HCT116 (cell line): Measurements from ENCODE around the gene LTC4S. TPM values are rescaled to one million over a fixed set of nuclear protein-coding genes. Genes with fewer than 3 reads are reported as not detected.

Source experiments
- ATAC-seq: fragments of 200-7000 bp; cut with Tn5 transposase; 2 replicates; pipeline ENCODE4 v1.9.1; 2020; ENCODE audit warnings: mild to moderate bottlenecking, moderate library complexity
- BruUV-seq: library from RNA; stranded (reverse); fragments of 400-500 nt; replicated peaks from 2 replicates; lab custom pipeline; 2021; lab: Mats Ljungman, UMichigan
- CTCF ChIA-PET: fragments of 300-600 bp; sonication (Branson Sonifier 250); formaldehyde crosslinking; loops from one replicate; lab custom pipeline; 2021; ENCODE audit warnings: antibody characterized with exemption; lab: Charles Lee
- POLR2A ChIA-PET: fragments of 300-600, 350-600 bp; sonication (Branson Sonifier 250); formaldehyde crosslinking; loops from one replicate; lab custom pipeline; 2021; ENCODE audit warnings: antibody characterized with exemption; lab: Charles Lee
- RAD21 ChIA-PET, 2 experiments: fragments of 300-600 bp; sonication (Branson Sonifier 250); formaldehyde crosslinking; loops; one replicate each; lab custom pipeline; 2023; ENCODE audit warnings: low total read pairs in 2 of 2; ENCODE audit not compliant: uncharacterized antibody in 2 of 2, unreplicated experiment in 2 of 2, low non-redundant PET in 1 of 2; lab: Charles Lee
- DNase-seq: peaks from one replicate; pipeline ENCODE4 v3.0.0-alpha.2; 2010; ENCODE audit warnings: low read depth, low spot score
- H2AFZ ChIP-seq: fragments of 200-600 bp; shearing (Covaris generic), sonication (generic); 2 replicates; pipeline ENCODE4 v1.6.1; 2017; ENCODE audit warnings: low read depth, mixed run types, mixed read lengths, antibody characterized with exemption, low read length; ENCODE audit not compliant: poor library complexity, severe bottlenecking
- H3K27ac ChIP-seq: 2 replicates; pipeline ENCODE4 v1.5.1; 2012; ENCODE audit warnings: low read depth, low read length
- H3K27me3 ChIP-seq: fragments of 200-600 bp; sonication (generic); 2 replicates; pipeline ENCODE4 v1.6.1; 2016; ENCODE audit warnings: mixed run types, low read length, mixed read lengths; ENCODE audit not compliant: insufficient read depth
- H3K36me3 ChIP-seq, 2 experiments: fragments of 200-500 bp in 1 of 2; fragments of 200-600 bp in 1 of 2; sonication (Bioruptor generic) in 1 of 2; sonication (generic) in 1 of 2; 2 replicates each; pipeline versions ENCODE4 v1.5.1 to v1.6.1; 2014 to 2016; ENCODE audit warnings: low read length in 2 of 2, inconsistent platforms in 1 of 2, mixed read lengths in 1 of 2, mixed run types in 1 of 2; ENCODE audit not compliant: insufficient read depth in 2 of 2, control insufficient read depth in 1 of 2
- H3K4me1 ChIP-seq, 2 experiments: fragments of 200-600 bp in 1 of 2; sonication (generic) in 1 of 2; 2 replicates each; pipeline versions ENCODE4 v1.5.1 to v1.6.1; 2012 to 2017; ENCODE audit warnings: low read length in 2 of 2, inconsistent platforms in 1 of 2, mild to moderate bottlenecking in 1 of 2, mixed read lengths in 1 of 2, mixed run types in 1 of 2, moderate library complexity in 1 of 2; ENCODE audit not compliant: insufficient read depth in 2 of 2, control insufficient read depth in 1 of 2
- H3K4me2 ChIP-seq: fragments of 200-600 bp; sonication (generic); 2 replicates; pipeline ENCODE4 v1.6.1; 2017; ENCODE audit warnings: mixed run types, low read length, mixed read lengths
- H3K4me3 ChIP-seq, 2 experiments: fragments of 200-600 bp in 1 of 2; sonication (generic) in 1 of 2; replicated peaks in 1 of 2; 2 replicates each; pipeline ENCODE4 v1.5.1; 2011 to 2016; ENCODE audit warnings: low read length in 2 of 2, control low read depth in 1 of 2, low read depth in 1 of 2, mild to moderate bottlenecking in 1 of 2, mixed read lengths in 1 of 2, mixed run types in 1 of 2
- H3K79me2 ChIP-seq: fragments of 200-600 bp; sonication (generic); 2 replicates; pipeline ENCODE4 v1.6.1; 2017; ENCODE audit warnings: mild to moderate bottlenecking, mixed run types, low read length, moderate library complexity, mixed read lengths; ENCODE audit not compliant: insufficient read depth
- H3K9ac ChIP-seq: fragments of 200-600 bp; sonication (generic); 2 replicates; pipeline ENCODE4 v1.6.1; 2016; ENCODE audit warnings: low read length, mixed read lengths
- H3K9me2 ChIP-seq: fragments of 200-600 bp; sonication (generic), shearing (Covaris generic); 2 replicates; pipeline ENCODE4 v1.6.1; 2017; ENCODE audit warnings: mixed run types, mild to moderate bottlenecking, moderate library complexity; ENCODE audit not compliant: insufficient read depth
- H3K9me3 ChIP-seq, 2 experiments: fragments of 200-500 bp in 1 of 2; fragments of 200-600 bp in 1 of 2; sonication (Bioruptor generic) in 1 of 2; sonication (generic) in 1 of 2; 2 replicates each; pipeline ENCODE4 v1.6.1; 2014 to 2017; ENCODE audit warnings: low read length in 2 of 2, mixed read lengths in 2 of 2, inconsistent platforms in 1 of 2, low read depth in 1 of 2, mild to moderate bottlenecking in 1 of 2, mixed run types in 1 of 2, moderate library complexity in 1 of 2; ENCODE audit not compliant: control insufficient read depth in 1 of 2, insufficient read depth in 1 of 2
- H4K20me1 ChIP-seq: fragments of 200-600 bp; sonication (generic), shearing (Covaris generic); 2 replicates; pipeline ENCODE4 v1.6.1; 2017; ENCODE audit warnings: mixed run types, mild to moderate bottlenecking, moderate library complexity; ENCODE audit not compliant: insufficient read depth
- ATF3 ChIP-seq: IDR thresholded peaks from 2 replicates; pipeline ENCODE4 v1.6.1; 2012
- CBX3 ChIP-seq: IDR thresholded peaks from 2 replicates; pipeline ENCODE4 v1.6.1; 2012; ENCODE audit warnings: low read depth
- CEBPB ChIP-seq: IDR thresholded peaks from 2 replicates; pipeline ENCODE4 v1.6.1; 2012; ENCODE audit warnings: low read depth
- EGR1 ChIP-seq: IDR thresholded peaks from 2 replicates; pipeline ENCODE4 v1.6.1; 2012; ENCODE audit warnings: low read depth
- ELF1 ChIP-seq: IDR thresholded peaks from 2 replicates; pipeline ENCODE4 v1.6.1; 2012; ENCODE audit warnings: low read depth, borderline replicate concordance
- EZH2 ChIP-seq: fragments of 200-600 bp; sonication (generic); IDR thresholded peaks from 2 replicates; pipeline ENCODE4 v1.6.1; 2017; ENCODE audit warnings: antibody characterized with exemption, mixed run types
- EZH2phosphoT487 ChIP-seq: fragments of 200-600 bp; IDR thresholded peaks from 2 replicates; pipeline ENCODE4 v1.6.1; 2018; ENCODE audit warnings: antibody characterized with exemption, borderline replicate concordance
- JUND ChIP-seq: IDR thresholded peaks from 2 replicates; pipeline ENCODE4 v1.6.1; 2012
- POLR2A ChIP-seq: IDR thresholded peaks from 2 replicates; pipeline ENCODE4 v1.7.0; 2011; ENCODE audit warnings: borderline replicate concordance; ENCODE audit not compliant: insufficient read depth, insufficient read length; ENCODE audit errors: extremely low read depth
- SIN3A ChIP-seq: IDR thresholded peaks from 2 replicates; pipeline ENCODE4 v1.6.1; 2012; ENCODE audit warnings: low read depth
- SP1 ChIP-seq: IDR thresholded peaks from 2 replicates; pipeline ENCODE4 v1.6.1; 2012; ENCODE audit warnings: low read depth
- SRF ChIP-seq: IDR thresholded peaks from 2 replicates; pipeline ENCODE4 v1.6.1; 2012; ENCODE audit warnings: low read depth
- YY1 ChIP-seq: IDR thresholded peaks from 2 replicates; pipeline ENCODE4 v1.6.1; 2011; ENCODE audit warnings: low read length, low read depth, moderate library complexity, mild to moderate bottlenecking; ENCODE audit not compliant: insufficient replicate concordance; ENCODE audit errors: extremely low read depth
- ZBTB33 ChIP-seq: IDR thresholded peaks from 2 replicates; pipeline ENCODE4 v1.6.1; 2011; ENCODE audit warnings: mild to moderate bottlenecking, low read length, moderate library complexity; ENCODE audit not compliant: insufficient replicate concordance; ENCODE audit errors: extremely low read depth
- ZFX ChIP-seq: fragments of 450-650 bp; IDR thresholded peaks from 2 replicates; pipeline ENCODE4 v1.6.1; 2017
- ZNF274 ChIP-seq: fragments of 200-500 bp; sonication (Bioruptor generic); IDR thresholded peaks from 2 replicates; pipeline ENCODE4 v1.6.1; 2014; ENCODE audit warnings: mild to moderate bottlenecking, low read depth, low read length, inconsistent platforms
- intact Hi-C: fragments of 100-400 bp; cut with micrococcal nuclease; formaldehyde crosslinking; loops from 2 replicates; pipeline ENCODE4 v1.10.0; 2022
- total RNA-seq: library from RNA; stranded (reverse); gene quantifications from one replicate; pipeline ENCODE4 v1.2.1, GENCODE V29; 2021; ENCODE audit not compliant: unreplicated experiment
- TF ChIP-seq, protein P1 (sequence below), 3 experiments: fragments of 200-600 bp in 1 of 3; sonication (generic) in 1 of 3; IDR thresholded peaks in 2 of 3; conservative IDR thresholded peaks in 1 of 3; 2 replicates each; pipeline ENCODE4 v1.5.1; 2012 to 2017; ENCODE audit warnings: low read depth in 2 of 3, low read length in 2 of 3, antibody characterized with exemption in 1 of 3, borderline replicate concordance in 1 of 3, control low read depth in 1 of 3, mild to moderate bottlenecking in 1 of 3, mixed read lengths in 1 of 3, mixed run types in 1 of 3, moderate library complexity in 1 of 3; ENCODE audit not compliant: insufficient read depth in 1 of 3

LTC4S gene
- total RNA-seq, 1 experiment from 2014 or later, result 5.0 TPM

- TF ChIP-seq EGR1 (no peak), CBX3 (no peak), ZNF274 (no peak), SIN3A (no peak), SRF (no peak), EZH2 (no peak)
Observed at GRCh38 chr5:179832039-179832745, 38.4 kb downstream of the LTC4S start (continued).

DNA sequence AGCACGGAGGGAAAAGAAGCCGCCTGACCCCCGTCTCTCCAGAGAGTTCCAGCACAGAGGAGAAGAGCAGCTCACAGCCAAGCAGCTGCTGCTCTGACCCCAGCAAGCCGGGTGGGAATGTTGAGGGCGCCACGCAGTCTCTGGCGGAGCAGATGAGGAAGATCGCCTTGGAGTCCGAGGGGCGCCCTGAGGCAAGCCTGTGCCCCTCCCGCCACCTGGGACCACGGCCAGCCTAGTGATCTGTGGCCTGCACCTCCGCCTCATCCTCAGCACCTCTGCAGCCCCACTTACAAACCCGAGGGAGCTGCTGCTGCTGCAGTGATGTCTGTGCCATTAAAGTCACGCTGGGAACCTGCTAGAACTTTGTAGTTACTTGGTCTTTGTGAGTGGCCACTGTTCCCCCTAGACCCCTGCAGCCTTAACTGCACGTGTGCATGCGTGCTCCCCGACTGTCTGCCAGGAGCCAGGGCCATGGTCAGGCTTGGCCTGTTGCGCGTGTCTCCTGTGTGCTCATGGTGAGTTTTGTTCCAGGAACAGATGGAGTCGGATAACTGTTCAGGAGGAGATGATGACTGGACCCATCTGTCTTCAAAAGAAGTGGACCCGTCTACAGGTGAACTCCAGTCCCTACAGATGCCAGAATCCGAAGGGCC is 39.4 kb downstream of the LTC4S start:
- ChIA-PET CTCF (no interaction called here), POLR2A (interaction anchor here (1.4 kb wide), 1 partner anchor 11 kb away, joined by 5 read pairs; no protein-coding TSS in a partner anchor), RAD21 (no interaction called here)
- intact Hi-C loops, result no loop called here
- no peak overlapping the region for H3K9ac ChIP-seq
- H4K20me1 ChIP-seq, result peaks cover 4% of the 10 kb centered on the region; the same call in 1 of the 2 replicates
- no peaks in the 10 kb centered on the region for H3K27me3 ChIP-seq
- no peak overlapping the region for H3K4me3 ChIP-seq
- H3K4me1 ChIP-seq, result no peaks in the 10 kb centered on the region
- DNase-seq (no peak), ATAC-seq (no peak)
- no peak overlapping the region for H3K4me2 ChIP-seq
- peaks cover 53 to 66% of the 10 kb centered on the region in 2 experiments for H3K36me3 ChIP-seq
- no peaks in the 10 kb centered on the region for H3K9me2 ChIP-seq
- H3K9me3 ChIP-seq, result no peaks in the 10 kb centered on the region
- TF ChIP-seq POLR2A, result no peak
- TF ChIP-seq SRF, result no peak
- no peak for TF ChIP-seq ATF3
- TF ChIP-seq ZBTB33, result no peak
- TF ChIP-seq SP1, result no peak
- no peak for TF ChIP-seq ELF1
- no peak for TF ChIP-seq EZH2
- TF ChIP-seq ZFX, result no peak
- TF ChIP-seq ZNF274, result no peak
- TF ChIP-seq, protein P1, sequence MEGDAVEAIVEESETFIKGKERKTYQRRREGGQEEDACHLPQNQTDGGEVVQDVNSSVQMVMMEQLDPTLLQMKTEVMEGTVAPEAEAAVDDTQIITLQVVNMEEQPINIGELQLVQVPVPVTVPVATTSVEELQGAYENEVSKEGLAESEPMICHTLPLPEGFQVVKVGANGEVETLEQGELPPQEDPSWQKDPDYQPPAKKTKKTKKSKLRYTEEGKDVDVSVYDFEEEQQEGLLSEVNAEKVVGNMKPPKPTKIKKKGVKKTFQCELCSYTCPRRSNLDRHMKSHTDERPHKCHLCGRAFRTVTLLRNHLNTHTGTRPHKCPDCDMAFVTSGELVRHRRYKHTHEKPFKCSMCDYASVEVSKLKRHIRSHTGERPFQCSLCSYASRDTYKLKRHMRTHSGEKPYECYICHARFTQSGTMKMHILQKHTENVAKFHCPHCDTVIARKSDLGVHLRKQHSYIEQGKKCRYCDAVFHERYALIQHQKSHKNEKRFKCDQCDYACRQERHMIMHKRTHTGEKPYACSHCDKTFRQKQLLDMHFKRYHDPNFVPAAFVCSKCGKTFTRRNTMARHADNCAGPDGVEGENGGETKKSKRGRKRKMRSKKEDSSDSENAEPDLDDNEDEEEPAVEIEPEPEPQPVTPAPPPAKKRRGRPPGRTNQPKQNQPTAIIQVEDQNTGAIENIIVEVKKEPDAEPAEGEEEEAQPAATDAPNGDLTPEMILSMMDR (IDR thresholded peaks at IDR 0.05 in 2 of 3, conservative IDR thresholded peaks at IDR 0.05 in 1 of 3; ENCODE audit: borderline replicate concordance in 1 of 3, insufficient read depth in 1 of 3, low read depth in 2 of 3, low read length in 2 of 3), result no peak
- no peak for TF ChIP-seq JUND
- TF ChIP-seq YY1, result no peak
- no peak for TF ChIP-seq CEBPB
- TF ChIP-seq EZH2phosphoT487, result no peak
- H2AFZ ChIP-seq, result no peak overlapping the region
- no peak overlapping the region for H3K27ac ChIP-seq
- H3K79me2 ChIP-seq, result peaks cover 32% of the 10 kb centered on the region
- BruUV-seq, result no TSS peak
